SH-SY5Y (cell line): Measurements from ENCODE around the gene RBSN.

Experiments
- GATA2 ChIP-seq: IDR thresholded peaks from 2 replicates; pipeline ENCODE4 v1.6.1; 2011; ENCODE audit warnings: mild to moderate bottlenecking, low read depth, low read length
- GATA3 ChIP-seq: IDR thresholded peaks from 2 replicates; pipeline ENCODE4 v1.6.1; 2011; ENCODE audit warnings: low read depth, mild to moderate bottlenecking, low read length, moderate library complexity

- TF ChIP-seq GATA2 (no peak), GATA3 (no peak)
These were observed 23.4 kb upstream of the RBSN start for GRCh38 chr3:15122398-15122797.
